ENCODE data around the gene FNTB. TPM values are rescaled to one million over a fixed set of nuclear protein-coding genes. Genes with fewer than 3 reads are reported as not detected.

FNTB gene
- total RNA-seq, 1 donor = 12.7 TPM

GRCh38 chr14:65109357-65109756 lies 122.7 kb downstream of the FNTB start:
- no peak for DNase-seq (ENCODE audit: insufficient read length, low spot score, missing footprints)
- no peak overlapping the region for H3K27ac ChIP-seq (ENCODE audit: low read depth, low read length)
- no peak overlapping the region for H3K4me2 ChIP-seq (ENCODE audit: insufficient read depth, low read length)
- H3K27me3 ChIP-seq (ENCODE audit: insufficient read depth, low read length) = no peaks in the 10 kb centered on the region
- H3K4me1 ChIP-seq (ENCODE audit: insufficient read depth, low read length) = no peaks in the 10 kb centered on the region
- no peak for TF ChIP-seq CTCF (IDR thresholded peaks at IDR 0.05; ENCODE audit: extremely low read depth, low read depth, low read length)
- H3K36me3 ChIP-seq (ENCODE audit: insufficient read depth, low read length) = no peaks in the 10 kb centered on the region
- no peaks in the 10 kb centered on the region for H4K20me1 ChIP-seq (ENCODE audit: insufficient read depth, low read length)
- H3K4me3 ChIP-seq (ENCODE audit: insufficient read depth, low read length) = no peak overlapping the region
- no peak overlapping the region for H2AFZ ChIP-seq (ENCODE audit: low read length)
- H3K9me3 ChIP-seq (ENCODE audit: low read depth, low read length) = no peaks in the 10 kb centered on the region
- H3K79me2 ChIP-seq (ENCODE audit: insufficient read depth, low read length) = no peaks in the 10 kb centered on the region

DNA sequence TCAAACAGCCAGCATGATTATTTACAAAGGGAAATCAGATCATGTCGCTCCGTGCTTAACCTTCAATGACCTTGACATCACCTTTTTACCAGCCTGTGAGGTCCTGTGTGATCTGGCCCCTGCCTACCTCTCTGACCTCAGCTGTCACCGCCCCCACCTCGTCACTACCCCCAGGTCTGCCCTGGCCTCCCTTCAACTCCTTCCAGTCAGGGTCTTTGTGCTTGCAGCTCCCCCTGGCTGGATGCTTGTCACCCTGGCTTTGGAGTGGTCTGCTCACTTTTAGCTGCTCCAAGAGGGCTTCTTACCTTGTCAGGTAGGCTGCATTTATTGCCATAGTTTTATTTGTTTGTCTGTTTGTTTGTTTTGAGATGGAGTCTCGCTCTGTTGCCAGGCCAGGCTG lies 123.8 kb downstream of the FNTB start:
- Histone ChIP-seq H2AFZ (ENCODE audit: low read length) (no peak overlapping the region), H3K4me3 (ENCODE audit: insufficient read depth, low read length) (no peak overlapping the region), H3K4me1 (ENCODE audit: insufficient read depth, low read length) (no peaks in the 10 kb centered on the region), H3K79me2 (ENCODE audit: insufficient read depth, low read length) (no peaks in the 10 kb centered on the region), H3K9me3 (ENCODE audit: low read depth, low read length) (no peaks in the 10 kb centered on the region), H4K20me1 (ENCODE audit: insufficient read depth, low read length) (no peaks in the 10 kb centered on the region), H3K4me2 (ENCODE audit: insufficient read depth, low read length) (no peak overlapping the region), H3K27me3 (ENCODE audit: insufficient read depth, low read length) (no peaks in the 10 kb centered on the region), H3K36me3 (ENCODE audit: insufficient read depth, low read length) (no peaks in the 10 kb centered on the region), H3K27ac (ENCODE audit: low read depth, low read length) (no peak overlapping the region)
- no peak for TF ChIP-seq CTCF (IDR thresholded peaks at IDR 0.05; ENCODE audit: extremely low read depth, low read depth, low read length)
- DNase-seq (ENCODE audit: insufficient read length, low spot score, missing footprints) = no peak

Small RNAs within 50 kb of the gene (small RNA-seq; reads per million reads assigned to genes)
- not detected for gene MIR4706

Other genes with a start within 250 kb of the FNTB start
- under 0.01 TPM in 1 of 2 replicates, not detected in the other for gene SPTB, start 107.0 kb upstream of the FNTB start, total RNA-seq
- gene CHURC1, start 72.4 kb upstream of the FNTB start, total RNA-seq = 79.6 and 100 TPM in 2 replicates
- not detected in 2 replicates for gene GPX2, start 44.1 kb upstream of the FNTB start, total RNA-seq
- 4.0 and 4.1 TPM in 2 replicates for gene RAB15, start 14.6 kb upstream of the FNTB start, total RNA-seq
- 66.6 and 72.8 TPM in 2 replicates for gene MAX, start 115.6 kb downstream of the FNTB start, total RNA-seq